GM23338 (cell line): Measurements from ENCODE around the gene CATSPER3.

ENCODE experiments used
- CTCF ChIP-seq, 2 experiments: fragments of 200-600 bp in 1 of 2; sonication (generic) in 1 of 2; conservative IDR thresholded peaks; 2 replicates each; pipeline versions ENCODE4 v1.5.1 to v1.6.1; 2016 to 2017; ENCODE audit warnings: antibody characterized with exemption in 2 of 2, low read depth in 2 of 2, mild to moderate bottlenecking in 2 of 2, moderate library complexity in 1 of 2
- POLR2AphosphoS5 ChIP-seq: IDR thresholded peaks from 2 replicates; pipeline ENCODE4 v1.6.1; 2016; ENCODE audit warnings: antibody characterized with exemption, low read depth

GRCh38 chr5:135037519-135038204, 70.0 kb downstream of the CATSPER3 start:
- TF ChIP-seq CTCF (conservative IDR thresholded peaks at IDR 0.05; ENCODE audit: low read depth in 2 of 2): no peak
- TF ChIP-seq POLR2AphosphoS5: no peak
